GM12891 (cell line): ENCODE results near the gene KRT20.

Source experiments
- PAX5 ChIP-seq: IDR thresholded peaks from 2 replicates; pipeline ENCODE4 v1.6.1; 2011; ENCODE audit warnings: low read length, moderate library complexity, mild to moderate bottlenecking; ENCODE audit not compliant: insufficient read depth, severe bottlenecking
- POLR2A ChIP-seq: IDR thresholded peaks from 2 replicates; pipeline ENCODE4 v1.6.1; 2011; ENCODE audit warnings: low read depth, low read length, control low read depth
- POLR2AphosphoS5 ChIP-seq: IDR thresholded peaks from 2 replicates; pipeline ENCODE4 v1.6.1; 2011; ENCODE audit warnings: low read depth, low read length, control low read depth
- TAF1 ChIP-seq: IDR thresholded peaks from 2 replicates; pipeline ENCODE4 v1.6.1; 2011; ENCODE audit warnings: low read depth, low read length, control low read depth

DNA sequence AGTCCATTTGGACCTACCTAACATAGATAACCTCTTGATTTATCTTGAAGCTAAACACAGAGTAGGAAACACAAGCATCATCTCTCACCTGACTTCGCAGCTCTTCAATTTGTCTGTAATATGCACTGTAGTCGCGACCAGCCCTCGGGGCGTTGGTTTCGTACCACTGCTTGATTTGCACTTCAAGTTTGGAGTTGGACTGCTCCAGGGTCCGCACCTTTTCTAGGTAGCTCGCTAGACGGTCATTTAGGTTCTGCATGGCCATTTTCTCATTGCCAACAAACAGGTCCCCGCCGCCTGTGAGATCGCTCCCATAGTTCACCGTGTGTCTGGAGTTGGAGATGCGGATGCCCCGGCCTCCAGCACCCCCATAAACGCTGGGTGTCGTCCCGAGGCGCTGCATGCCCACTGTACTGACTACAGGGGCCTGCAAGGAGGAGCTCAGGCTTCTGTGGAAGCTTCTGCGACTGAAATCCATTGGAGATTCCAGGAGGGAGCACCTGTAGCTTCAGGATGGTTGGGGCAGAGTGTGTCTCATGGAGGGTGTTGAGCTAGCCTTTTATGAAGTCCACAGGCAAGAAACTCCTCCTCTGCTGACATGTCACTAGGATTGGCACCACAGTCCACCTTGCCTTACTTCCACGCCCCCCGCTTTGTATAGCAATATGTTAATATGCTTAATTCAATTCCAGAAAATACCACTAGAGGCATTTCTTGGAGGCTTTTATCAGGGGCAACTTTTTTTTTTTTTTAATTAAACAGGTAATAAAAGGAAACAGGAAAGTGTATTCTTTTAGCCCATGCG, at the start of gene KRT20:
- TF ChIP-seq POLR2AphosphoS5 (no peak), TAF1 (no peak), POLR2A (no peak), PAX5 (no peak)
